Endodermal cell (in vitro differentiated cells): ENCODE results near the gene NDST1. TPM values are rescaled to one million over a fixed set of nuclear protein-coding genes. Genes with fewer than 3 reads are reported as not detected.

Experiments used
- DNase-seq: peaks from one replicate; pipeline ENCODE4 v3.0.0-alpha.2; 2017
- H3K27ac ChIP-seq: 2 replicates; pipeline ENCODE4 v1.5.1; 2013; ENCODE audit warnings: mild to moderate bottlenecking, low read depth, low read length, moderate library complexity
- H3K27me3 ChIP-seq: 2 replicates; pipeline ENCODE4 v1.6.1; 2013; ENCODE audit warnings: mild to moderate bottlenecking, low read length, moderate library complexity; ENCODE audit not compliant: insufficient read depth, control insufficient read depth, poor library complexity, severe bottlenecking
- H3K36me3 ChIP-seq: 2 replicates; pipeline ENCODE4 v1.7.0; 2013; ENCODE audit warnings: mild to moderate bottlenecking, low read length, moderate library complexity; ENCODE audit not compliant: control insufficient read depth, insufficient read depth
- H3K4me1 ChIP-seq: one replicate; pipeline ENCODE4 v1.7.0; 2013; ENCODE audit warnings: low read length; ENCODE audit not compliant: control insufficient read depth, insufficient read depth
- H3K4me3 ChIP-seq: 2 replicates; pipeline ENCODE4 v1.5.1; 2013; ENCODE audit warnings: mild to moderate bottlenecking, low read length, moderate library complexity
- H3K9ac ChIP-seq: 2 replicates; pipeline ENCODE4 v1.6.1; 2013; ENCODE audit warnings: mild to moderate bottlenecking, low read length, moderate library complexity; ENCODE audit not compliant: poor library complexity, severe bottlenecking; ENCODE audit errors: extremely low read depth
- H3K9me3 ChIP-seq: 2 replicates; pipeline ENCODE4 v1.6.1; 2013; ENCODE audit warnings: mild to moderate bottlenecking, low read length, moderate library complexity; ENCODE audit not compliant: control insufficient read depth
- H3K27ac Mint-ChIP-seq: 2 replicates; pipeline ENCODE4 v1.8.0; 2020; ENCODE audit warnings: mixed read lengths
- H3K27me3 Mint-ChIP-seq: 2 replicates; pipeline ENCODE4 v1.8.0; 2021; ENCODE audit warnings: mild to moderate bottlenecking, mixed read lengths; ENCODE audit not compliant: insufficient read depth
- H3K36me3 Mint-ChIP-seq: 2 replicates; pipeline ENCODE4 v1.8.0; 2020; ENCODE audit warnings: low read depth, mixed read lengths
- H3K4me1 Mint-ChIP-seq: 2 replicates; pipeline ENCODE4 v1.8.0; 2020; ENCODE audit warnings: mixed read lengths
- H3K4me3 Mint-ChIP-seq: 2 replicates; pipeline ENCODE4 v1.8.0; 2020; ENCODE audit warnings: mild to moderate bottlenecking, moderate library complexity, mixed read lengths
- H3K9me3 Mint-ChIP-seq: 2 replicates; pipeline ENCODE4 v1.8.0; 2020; ENCODE audit warnings: mild to moderate bottlenecking, mixed read lengths
- CTCF ChIP-seq: fragments of 200-600 bp; sonication (generic); conservative IDR thresholded peaks from 2 replicates; pipeline ENCODE4 v1.5.0; 2021; ENCODE audit warnings: antibody characterized with exemption, mild to moderate bottlenecking
- WGBS, 2 experiments: methylation state at CpG; one replicate each; pipeline versions ENCODE4 v1.1.5 to v1.1.7; 2013; ENCODE audit warnings: missing lambda C conversion rate in 2 of 2, mixed read lengths in 1 of 2; ENCODE audit not compliant: insufficient coverage in 1 of 2, insufficient read length in 1 of 2; 5-methylcytosine and 5-hydroxymethylcytosine counted together
- total RNA-seq, 2 donors: library from RNA; stranded (reverse); fragmentation: NEBNext Ultra II Directional in 1 of 2; extraction: Animal tissue kit (Norgen Biotek cat#: 25700) in 1 of 2; gene quantifications; 2 replicates in 1 of 2; 3 replicates in 1 of 2; pipeline ENCODE4 v1.2.1, GENCODE V29; 2021

Gene NDST1
- total RNA-seq, 2 donors from 2014 or later, result 53.3 to 71.7 TPM

GRCh38 chr5:150505816-150506215, 2.1 kb upstream of the NDST1 start:
- Histone ChIP-seq H3K9me3 (no peaks in the 10 kb centered on the region), H3K27me3 (no peaks in the 10 kb centered on the region), H3K27ac (no peak overlapping the region), H3K4me1 (peaks cover 22% of the 10 kb centered on the region), H3K36me3 (peaks cover 8% of the 10 kb centered on the region), H3K4me3 (no peak overlapping the region), H3K9ac (no peak overlapping the region)
- H3K27ac Mint-ChIP-seq, result peak overlapping the region; percentile 30
- H3K36me3 Mint-ChIP-seq, result no peaks in the 10 kb centered on the region
- H3K4me3 Mint-ChIP-seq, result no peak overlapping the region
- WGBS, 2 experiments, result 93 to 96% methylated on average over 8 of the region's 8 CpGs
- H3K4me1 Mint-ChIP-seq, result peaks cover 47% of the 10 kb centered on the region
- H3K9me3 Mint-ChIP-seq, result no peaks in the 10 kb centered on the region
- no peak for DNase-seq
- TF ChIP-seq CTCF, result no peak
- H3K27me3 Mint-ChIP-seq, result no peaks in the 10 kb centered on the region

- no peaks in the 10 kb centered on the region for H3K36me3 ChIP-seq
- no peak for TF ChIP-seq CTCF
- Mint-ChIP-seq H3K27me3 (no peaks in the 10 kb centered on the region), H3K4me3 (no peak overlapping the region), H3K36me3 (no peaks in the 10 kb centered on the region), H3K27ac (peak overlapping the region; percentile 30), H3K4me1 (peaks cover 53% of the 10 kb centered on the region), H3K9me3 (no peaks in the 10 kb centered on the region)
- no peaks in the 10 kb centered on the region for H3K9me3 ChIP-seq
- H3K27me3 ChIP-seq, result no peaks in the 10 kb centered on the region
- no peak for DNase-seq
- peaks cover 19% of the 10 kb centered on the region for H3K4me1 ChIP-seq
- no peak overlapping the region for H3K27ac ChIP-seq
- 86 to 93% methylated on average over 6 to 11 of the region's 11 CpGs for WGBS, 2 experiments
- no peak overlapping the region for H3K4me3 ChIP-seq
- H3K9ac ChIP-seq, result no peak overlapping the region
Observed at GRCh38 chr5:150506571-150507473, 1.1 kb upstream of the NDST1 start.

- Mint-ChIP-seq H3K27me3 (no peaks in the 10 kb centered on the region), H3K9me3 (no peaks in the 10 kb centered on the region), H3K27ac (peak overlapping the region; percentile 77), H3K4me1 (peaks cover 56% of the 10 kb centered on the region), H3K36me3 (no peaks in the 10 kb centered on the region), H3K4me3 (no peak overlapping the region)
- TF ChIP-seq CTCF, result no peak
- Histone ChIP-seq H3K27ac (no peak overlapping the region), H3K4me1 (peaks cover 19% of the 10 kb centered on the region), H3K4me3 (no peak overlapping the region), H3K9me3 (no peaks in the 10 kb centered on the region), H3K36me3 (no peaks in the 10 kb centered on the region), H3K9ac (no peak overlapping the region), H3K27me3 (no peaks in the 10 kb centered on the region)
- WGBS, 2 experiments, result 83 to 92% methylated on average over 2 of the region's 2 CpGs
- no peak for DNase-seq
Observed at GRCh38 chr5:150508277-150508640, 328 bp downstream of the NDST1 start.
